ENCODE data around the gene PRXL2A. TPM values are rescaled to one million over a fixed set of nuclear protein-coding genes. Genes with fewer than 3 reads are reported as not detected.

Gene PRXL2A
- total RNA-seq, 4 donors from 2014 or later = 19.0 to 29.2 (median 22.5) TPM

GRCh38 chr10:80470266-80470665 is 61.9 kb downstream of the PRXL2A start:
- in situ Hi-C loops (cut with MboI; ENCODE audit: low sequenced_read_pairs in 4 of 4) = no loop called here
- Histone ChIP-seq H3K27me3 (no peaks in the 10 kb centered on the region), H3K9me3 (no peaks in the 10 kb centered on the region), H3K27ac (peak overlapping the region in 3 of 4 donors; percentile 64 to 95 (median 71)), H3K4me1 (peaks cover 45 to 66% of the 10 kb centered on the region in 2 donors), H3K4me3 (no peak overlapping the region), H3K36me3 (no peaks in the 10 kb centered on the region)
- ATAC-seq = no peak
- intact Hi-C loops (cut with DNase I; ENCODE audit: low total_unique reads) = no loop called here
- no peak for TF ChIP-seq CTCF (IDR thresholded peaks at IDR 0.05 in 4 of 5, conservative IDR thresholded peaks at IDR 0.05 in 1 of 5)
- TF ChIP-seq POLR2A (IDR thresholded peaks at IDR 0.05) = no peak
- DNase-seq = no peak

GRCh38 chr10:80471001-80471400 is 62.6 kb downstream of the PRXL2A start:
- H3K4me1 ChIP-seq = peaks cover 45 to 58% of the 10 kb centered on the region in 2 donors
- H3K36me3 ChIP-seq = no peaks in the 10 kb centered on the region
- in situ Hi-C loops (cut with MboI; ENCODE audit: low sequenced_read_pairs in 4 of 4) (no loop called here), intact Hi-C loops (cut with DNase I; ENCODE audit: low total_unique reads) (no loop called here)
- DNase-seq (no peak), ATAC-seq (no peak)
- TF ChIP-seq CTCF (IDR thresholded peaks at IDR 0.05 in 4 of 5, conservative IDR thresholded peaks at IDR 0.05 in 1 of 5) = no peak
- no peak for TF ChIP-seq POLR2A (IDR thresholded peaks at IDR 0.05)
- no peaks in the 10 kb centered on the region for H3K9me3 ChIP-seq
- no peak overlapping the region for H3K4me3 ChIP-seq
- H3K27ac ChIP-seq = peak overlapping the region; percentile 16 to 95 (median 68)
- H3K27me3 ChIP-seq = no peaks in the 10 kb centered on the region

- Histone ChIP-seq H3K4me1 (peaks cover 37 to 51% of the 10 kb centered on the region in 2 donors), H3K4me3 (no peak overlapping the region), H3K36me3 (no peaks in the 10 kb centered on the region), H3K27me3 (no peaks in the 10 kb centered on the region), H3K9me3 (no peaks in the 10 kb centered on the region), H3K27ac (peak overlapping the region; percentile 16 to 95 (median 68))
- DNase-seq (no peak), ATAC-seq (no peak)
- no peak for TF ChIP-seq CTCF (IDR thresholded peaks at IDR 0.05 in 4 of 5, conservative IDR thresholded peaks at IDR 0.05 in 1 of 5)
- TF ChIP-seq POLR2A (IDR thresholded peaks at IDR 0.05) = no peak
- intact Hi-C loops (cut with DNase I; ENCODE audit: low total_unique reads) = no loop called here
- in situ Hi-C loops (cut with MboI; ENCODE audit: low sequenced_read_pairs in 4 of 4) = no loop called here
Measured at GRCh38 chr10:80471715-80472233, 63.4 kb downstream of the PRXL2A start.

- in situ Hi-C loops (cut with MboI; ENCODE audit: low sequenced_read_pairs in 4 of 4) (no loop called here), intact Hi-C loops (cut with DNase I; ENCODE audit: low total_unique reads) (no loop called here)
- Histone ChIP-seq H3K36me3 (no peaks in the 10 kb centered on the region), H3K9me3 (no peaks in the 10 kb centered on the region), H3K4me3 (no peak overlapping the region), H3K27me3 (no peaks in the 10 kb centered on the region), H3K4me1 (peaks cover 32 to 45% of the 10 kb centered on the region in 2 donors), H3K27ac (peak overlapping the region in 3 of 4 donors; percentile 64 to 95 (median 71))
- no peak for TF ChIP-seq POLR2A (IDR thresholded peaks at IDR 0.05)
- no peak for TF ChIP-seq CTCF (IDR thresholded peaks at IDR 0.05 in 4 of 5, conservative IDR thresholded peaks at IDR 0.05 in 1 of 5)
- ATAC-seq (peak; percentile 33 to 35), DNase-seq (no peak)
Measured at GRCh38 chr10:80472234-80473095, 64.1 kb downstream of the PRXL2A start.
